Measurements from ENCODE around the gene PLPP2.

Gene PLPP2

DNA sequence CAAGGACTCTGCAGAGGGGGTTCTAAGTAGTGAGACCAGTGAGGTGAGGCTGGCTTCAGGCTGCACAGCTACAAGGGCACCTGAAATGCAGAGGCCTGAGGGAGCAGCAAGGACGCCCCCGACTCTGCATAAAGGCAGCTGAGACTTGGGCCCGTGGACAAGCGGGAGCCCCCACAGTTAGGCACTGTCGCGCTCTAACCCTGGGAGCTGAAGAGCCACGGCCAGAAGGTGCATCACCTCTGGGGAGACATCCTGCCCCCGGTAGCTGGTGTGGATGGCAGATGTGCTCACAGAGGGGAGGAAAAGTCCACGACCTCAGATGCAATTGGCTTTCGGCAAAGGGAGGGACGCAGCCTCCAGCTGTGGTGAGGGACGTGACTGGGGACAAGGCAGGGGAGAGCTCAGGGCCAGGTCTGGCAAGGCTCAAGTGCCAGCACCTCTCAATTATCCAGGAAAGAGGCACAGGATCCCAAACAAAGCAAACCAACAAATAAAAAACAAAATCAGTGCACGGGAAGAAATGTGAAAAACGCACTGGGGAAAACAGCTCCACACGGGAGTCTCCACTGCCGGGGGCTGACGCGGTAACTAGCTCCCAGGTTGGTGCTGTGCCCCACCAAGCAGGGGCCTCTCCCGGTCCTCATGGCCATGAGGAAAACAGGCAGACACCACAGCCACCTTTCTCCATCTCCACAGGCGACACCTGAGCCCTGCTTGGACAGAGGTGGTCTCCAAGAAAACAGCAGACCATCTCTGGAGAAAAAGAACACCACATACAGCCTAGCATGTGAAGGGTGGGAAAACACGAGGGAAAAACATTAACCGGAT lies 23.0 kb upstream of the PLPP2 start:
- DNase-seq, result no peak

DNA sequence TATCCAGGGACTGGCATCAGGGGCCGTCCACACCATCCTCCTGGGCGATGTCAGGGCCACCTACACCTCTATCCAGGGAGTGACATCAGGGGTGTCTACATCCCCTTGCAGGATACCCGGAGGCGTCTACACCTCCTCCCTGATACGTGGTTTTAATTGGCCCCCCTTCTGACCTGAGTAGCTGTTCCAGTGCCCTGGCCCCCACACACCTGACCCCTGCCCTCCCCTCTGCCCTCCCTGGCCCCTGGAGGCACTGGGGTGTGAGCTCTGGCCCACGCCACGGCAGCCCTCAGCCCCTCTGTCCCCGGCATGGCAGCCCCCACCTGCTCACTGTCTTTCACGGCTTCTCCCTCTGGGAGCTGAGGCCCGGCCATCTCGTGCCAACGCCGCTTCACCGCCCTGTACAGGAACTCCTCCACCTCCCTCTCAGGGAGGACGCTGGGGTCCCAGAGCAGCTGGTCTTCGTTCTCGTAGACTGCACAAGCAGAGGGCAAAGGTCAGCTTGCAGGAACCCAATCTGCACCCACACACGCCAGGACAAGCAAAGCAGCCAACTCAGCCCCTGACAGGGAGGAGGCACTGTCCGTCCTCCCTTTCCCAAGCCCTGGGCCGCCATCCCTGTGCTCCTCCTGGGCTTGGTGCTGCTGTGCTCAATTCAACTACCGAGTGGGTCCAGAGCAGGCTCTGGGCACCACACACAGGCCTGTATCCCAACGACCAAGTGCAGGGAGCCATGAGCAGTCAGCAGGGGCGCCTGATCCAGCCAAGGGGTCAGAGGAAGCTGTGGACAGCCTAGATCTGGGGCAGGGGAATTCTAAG lies 22.2 kb upstream of the PLPP2 start:
- DNase-seq, result no peak

DNA sequence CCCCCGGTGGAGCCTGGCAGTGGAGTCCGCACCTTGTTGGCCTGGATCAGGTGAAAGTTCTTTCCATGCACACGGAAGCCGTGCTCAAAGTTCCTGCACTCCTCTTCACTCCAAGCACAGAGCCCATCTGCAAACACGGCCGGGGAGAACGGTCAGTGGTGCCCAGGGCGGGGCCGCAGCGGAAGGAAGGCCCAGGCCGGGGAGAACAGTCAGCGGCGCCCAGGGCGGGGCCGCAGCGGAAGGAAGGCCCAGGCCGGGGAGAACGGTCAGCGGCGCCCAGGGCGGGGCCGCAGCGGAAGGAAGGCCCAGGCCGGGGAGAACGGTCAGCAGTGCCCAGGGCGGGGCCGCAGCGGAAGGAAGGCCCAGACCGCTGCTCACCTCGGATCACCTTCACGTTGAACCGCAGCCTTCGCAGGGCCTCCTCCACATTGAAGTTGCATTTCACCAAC lies 20.6 kb upstream of the PLPP2 start:
- no peak for DNase-seq

- no peak for DNase-seq
Measured at GRCh38 chr19:310781-311496, 19.7 kb upstream of the PLPP2 start.

GRCh38 chr19:310141-310651 lies 19.0 kb upstream of the PLPP2 start:
- no peak for DNase-seq

GRCh38 chr19:309206-309565 lies 18.0 kb upstream of the PLPP2 start:
- DNase-seq, result no peak

DNA sequence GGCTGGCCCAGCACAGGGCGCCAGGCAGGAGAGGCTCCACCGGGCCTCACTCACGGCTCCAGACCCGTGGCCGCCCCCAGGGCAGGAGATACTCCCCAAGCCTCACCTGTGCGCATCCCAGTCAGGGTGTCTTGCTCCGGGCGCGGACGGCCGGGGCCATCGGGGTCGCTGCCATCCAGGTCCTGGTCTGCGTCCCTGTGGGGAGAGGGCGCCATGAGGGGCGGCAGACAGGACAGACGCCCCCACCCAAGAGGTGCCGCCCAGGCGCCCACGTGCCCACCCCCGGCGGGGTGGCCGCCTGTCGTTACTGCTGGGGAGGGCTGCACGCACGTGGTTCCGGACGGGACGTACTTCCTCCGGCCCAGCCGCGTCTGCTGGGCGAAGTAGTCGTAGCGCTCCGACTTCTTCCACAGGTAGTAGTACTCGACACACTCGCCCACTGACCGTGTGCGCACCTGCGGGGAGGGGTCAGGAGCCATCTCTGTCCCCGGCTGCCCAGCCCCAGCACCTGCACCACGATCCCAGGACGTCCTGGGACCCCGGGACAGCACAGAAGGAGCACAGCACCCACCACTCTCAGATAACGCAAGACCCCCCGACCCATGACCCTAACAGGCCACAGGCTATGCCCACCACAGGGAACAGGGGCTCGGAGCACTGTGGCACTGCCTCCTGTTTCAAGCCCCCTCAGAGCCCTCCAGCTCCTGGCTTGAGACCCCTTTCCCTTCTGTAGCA lies 17.4 kb upstream of the PLPP2 start:
- DNase-seq, result no peak

- no peak for DNase-seq
Measured at GRCh38 chr19:307793-308420, 16.7 kb upstream of the PLPP2 start.

- no peak for DNase-seq
Measured at GRCh38 chr19:307111-307531, 15.9 kb upstream of the PLPP2 start.

DNA sequence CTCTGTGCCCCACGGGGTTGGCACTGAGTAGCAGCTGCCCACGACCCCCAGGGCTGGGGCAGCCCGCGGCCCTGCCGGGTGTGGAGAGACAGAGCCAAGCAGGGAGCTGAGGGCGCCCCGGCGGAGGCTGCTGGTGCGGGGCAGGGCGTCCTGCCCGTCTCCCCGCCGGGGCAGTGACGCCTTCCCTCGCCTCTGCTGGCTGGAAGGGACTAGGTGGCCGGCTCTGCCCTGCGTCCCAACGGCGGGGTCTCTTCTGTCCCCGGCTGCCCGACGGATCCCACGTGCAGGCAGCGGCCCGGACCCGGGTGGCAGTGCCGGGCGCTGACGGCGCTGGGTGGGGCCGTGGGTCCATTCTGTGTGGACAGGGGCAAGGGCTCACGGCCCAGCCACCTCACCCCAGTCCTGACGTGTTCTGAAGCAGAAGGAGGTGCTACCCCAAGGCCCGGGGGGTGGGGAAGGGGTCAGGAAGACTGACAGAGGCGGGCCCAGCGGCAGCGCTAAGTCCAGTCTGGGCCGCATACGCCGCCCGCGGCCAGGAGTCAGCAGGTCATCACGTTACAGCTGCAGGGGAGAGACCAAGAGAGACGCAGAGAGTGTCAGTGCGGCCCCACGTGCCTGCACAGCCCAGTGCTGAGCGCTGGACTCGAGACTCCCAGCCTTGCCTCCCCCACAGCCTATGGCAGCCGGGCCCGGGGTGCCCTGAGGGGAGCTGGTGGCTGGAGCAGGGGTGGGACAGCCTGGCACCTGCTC lies 15.1 kb upstream of the PLPP2 start:
- no peak for DNase-seq

DNA sequence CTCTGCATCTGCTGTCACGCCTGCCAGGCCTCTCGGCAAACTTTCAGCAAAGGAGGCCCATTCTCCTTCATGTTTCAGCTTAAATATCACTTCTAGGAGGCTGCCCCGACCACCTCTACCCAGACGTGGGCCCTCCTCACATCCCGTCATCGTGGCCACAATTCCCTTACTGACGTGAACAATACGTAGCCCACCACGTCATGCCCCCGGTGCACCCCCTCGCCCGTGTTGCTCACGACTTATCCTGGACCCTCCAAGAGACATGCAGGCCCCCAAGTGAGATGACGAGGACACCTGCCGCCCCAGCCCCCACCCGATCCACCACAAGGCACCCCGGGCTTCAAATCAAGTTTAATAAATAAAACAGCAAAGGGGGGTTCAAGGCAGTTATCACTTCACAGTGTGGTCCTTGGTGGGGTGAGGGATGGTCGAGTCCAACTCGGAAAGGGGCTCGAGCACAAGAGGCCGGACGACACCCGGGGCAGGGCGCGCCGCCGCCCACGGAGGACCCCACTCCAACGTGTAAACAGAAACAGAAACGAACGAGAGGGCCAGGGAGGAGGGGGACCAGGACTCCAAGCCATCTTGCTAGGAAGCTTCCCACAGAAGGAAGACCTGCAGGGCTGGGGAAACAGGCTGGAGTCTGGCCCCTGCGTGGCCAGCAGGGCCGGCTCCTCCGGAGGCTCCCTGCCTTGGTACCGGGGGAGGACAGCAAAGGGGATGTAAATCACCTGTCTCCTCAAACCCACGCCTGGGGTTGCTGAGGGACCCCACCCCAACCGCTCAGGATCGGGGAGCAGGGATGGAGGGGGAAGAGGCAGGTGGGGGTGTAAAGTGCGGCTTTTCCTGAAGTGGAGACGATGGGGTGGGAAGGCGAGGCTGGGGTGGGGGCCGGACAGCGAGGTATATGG lies 14.3 kb upstream of the PLPP2 start:
- DNase-seq, result no peak

DNA sequence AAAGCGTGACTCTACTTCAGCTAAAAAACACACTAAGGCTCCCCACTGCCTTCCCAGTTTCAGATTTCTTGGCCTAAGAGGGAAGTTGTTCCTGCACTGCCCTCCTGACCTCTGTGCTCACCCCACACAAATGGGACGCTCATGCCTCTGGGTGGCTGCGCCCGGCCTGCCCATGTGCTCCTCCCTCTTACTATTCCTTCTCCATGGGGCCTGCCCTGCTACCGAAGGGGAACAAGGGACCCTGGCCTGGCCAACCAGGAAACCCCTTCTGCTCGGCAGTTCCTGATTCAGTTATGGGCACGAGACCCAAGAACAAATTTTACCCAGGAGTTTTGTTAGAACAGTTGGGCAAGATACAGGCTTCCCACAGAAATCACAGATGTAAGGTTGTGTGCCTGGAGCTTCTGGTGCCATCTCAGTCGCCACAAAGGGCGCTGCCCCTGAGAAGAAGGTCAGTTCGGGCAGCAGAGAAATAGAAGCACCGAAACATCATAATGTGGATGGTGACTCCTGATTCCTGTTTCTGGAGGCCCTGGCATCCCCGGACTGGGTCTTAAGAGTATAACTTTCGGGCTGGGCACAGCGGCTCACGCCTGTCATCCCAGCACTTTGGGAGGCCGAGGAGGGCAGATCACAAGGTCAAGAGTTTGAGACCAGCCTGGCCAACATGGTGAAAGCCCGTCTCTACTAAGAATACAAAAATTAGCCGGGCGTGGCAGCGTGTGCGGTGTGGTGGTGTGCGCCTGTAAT lies 5.4 kb upstream of the PLPP2 start:
- no peak for DNase-seq

GRCh38 chr19:295687-296370 lies 4.6 kb upstream of the PLPP2 start:
- DNase-seq, result no peak

DNA sequence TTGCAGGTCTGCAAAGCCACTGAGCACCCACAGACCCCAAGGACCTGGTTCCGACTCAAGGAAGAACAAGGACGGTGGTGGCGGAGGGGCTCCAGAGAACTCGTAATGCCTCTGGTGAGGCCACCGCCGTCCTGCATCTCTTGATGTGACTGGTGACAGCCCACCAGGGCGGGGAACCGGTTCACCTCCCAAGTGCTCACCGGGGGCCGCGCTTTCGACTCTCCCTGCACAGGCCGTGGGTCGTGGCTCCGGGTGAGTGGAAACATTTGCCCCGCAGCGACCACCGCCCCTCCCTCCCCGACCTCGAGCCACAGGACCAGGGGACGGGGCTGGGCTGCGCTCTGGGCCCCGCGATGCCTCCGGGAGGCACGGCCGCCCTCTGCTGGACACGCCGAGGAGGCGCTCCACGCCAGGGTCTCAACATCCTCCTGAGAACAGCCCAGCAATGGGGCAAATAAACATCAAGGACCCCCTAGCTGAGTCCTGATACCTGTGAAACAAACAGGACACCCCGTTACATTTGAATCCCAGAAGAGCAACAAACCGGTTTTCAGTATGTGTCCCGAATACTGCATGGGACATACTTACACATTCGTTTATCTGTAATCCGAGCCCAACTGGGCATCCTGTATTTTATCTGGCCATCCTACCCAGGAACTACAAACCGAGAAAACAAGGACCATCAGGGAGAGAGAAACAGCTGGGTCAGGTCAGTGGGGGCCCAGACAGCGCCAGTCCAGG lies 3.9 kb upstream of the PLPP2 start:
- DNase-seq, result peak; percentile 20 to 76 (median 72)

DNA sequence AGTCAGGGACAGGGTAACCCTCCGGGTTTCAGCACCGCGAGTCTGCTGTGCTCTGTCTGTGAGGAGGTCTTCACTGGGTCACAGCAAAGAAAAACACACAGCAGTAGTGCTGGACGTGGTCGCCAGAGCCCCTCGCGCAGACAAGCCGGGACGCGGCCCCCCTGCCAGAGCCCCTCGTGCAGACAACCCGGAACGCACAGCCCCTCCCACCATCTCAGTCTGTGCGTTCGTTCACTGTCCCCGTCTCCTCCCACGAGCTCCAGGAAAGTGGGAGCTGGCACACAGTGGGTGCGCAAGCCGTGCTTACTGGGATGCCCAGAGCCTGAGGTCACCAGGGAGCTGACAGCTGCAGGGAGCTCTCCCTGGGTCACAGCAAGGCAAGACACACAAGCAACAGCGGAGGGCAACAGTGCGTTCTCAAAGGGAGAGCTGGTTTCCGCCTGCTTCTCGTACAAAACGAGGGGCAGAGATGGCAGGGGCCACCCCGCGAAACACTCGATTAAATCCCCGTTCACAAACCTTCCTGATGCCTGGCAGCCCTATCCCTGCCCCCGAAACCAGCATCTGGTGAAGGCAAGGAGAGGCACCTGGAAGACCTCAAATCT lies 3.2 kb upstream of the PLPP2 start:
- DNase-seq, result peak in 2 of 3 experiments; percentile 67 to 76

DNA sequence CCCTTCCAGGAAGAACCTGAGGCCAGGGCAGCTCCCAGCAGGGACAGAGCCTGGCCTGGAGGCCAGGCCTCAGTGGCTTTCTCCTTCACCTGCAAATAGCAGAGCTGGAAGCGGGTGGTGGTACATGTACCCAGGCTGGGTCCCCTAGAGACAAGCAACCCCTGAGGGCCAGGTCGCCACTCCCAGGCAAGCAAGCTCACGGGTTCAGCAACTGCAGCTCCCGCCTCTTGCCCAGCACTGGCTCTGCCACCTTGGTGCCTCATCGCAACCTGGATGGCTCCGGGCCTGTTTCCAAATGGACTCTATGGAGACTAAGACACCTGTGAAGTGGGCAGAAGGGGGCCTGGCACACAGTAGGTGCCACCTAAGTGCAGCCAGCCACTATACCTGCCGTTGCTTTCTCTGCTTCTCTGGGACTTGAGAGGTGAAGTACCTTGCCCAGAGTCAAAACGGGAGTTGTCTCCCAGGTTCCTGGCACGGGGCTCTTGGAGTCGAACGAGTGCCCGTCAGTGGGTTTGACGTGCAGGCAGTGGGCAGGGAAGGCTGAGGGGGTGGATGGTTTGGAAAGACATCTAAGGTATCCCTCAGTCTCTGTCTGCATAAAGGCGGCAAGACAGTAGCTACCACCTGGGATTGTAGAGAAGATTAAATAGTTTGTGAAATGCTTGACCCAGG lies 2.4 kb upstream of the PLPP2 start:
- no peak for DNase-seq

- no peak for DNase-seq
Measured at GRCh38 chr19:292951-293350, 1.7 kb upstream of the PLPP2 start.

All from NCI-H1417 (cell line).